Measurements from ENCODE around the gene SMPDL3A.

SMPDL3A gene

GRCh38 chr6:122775975-122776374 lies 13.1 kb upstream of the SMPDL3A start:
- DNase-seq = no peak

DNA sequence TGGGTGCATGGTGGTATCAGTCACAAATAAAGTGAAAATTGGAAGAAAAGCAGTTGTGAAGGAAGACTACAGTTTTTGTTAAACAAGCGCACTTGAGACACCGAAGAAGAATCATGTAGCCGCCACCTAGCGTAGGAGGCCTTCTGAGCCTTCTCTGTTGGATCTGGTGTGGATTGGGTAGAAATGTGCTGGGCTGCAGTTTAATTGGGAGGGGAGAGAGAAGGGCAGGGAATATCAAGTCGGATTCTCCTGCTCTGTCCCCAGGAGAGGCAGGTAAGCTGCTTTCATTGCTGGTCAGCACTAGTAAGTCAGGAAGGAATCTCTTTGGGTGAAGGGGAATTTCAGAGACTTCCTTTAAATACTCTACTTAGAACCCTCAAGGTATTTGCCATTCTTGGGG lies 10.8 kb upstream of the SMPDL3A start:
- DNase-seq = no peak

- DNase-seq = peak in 53 of 58 donors; percentile 12 to 93 (median 67)
Measured at GRCh38 chr6:122778985-122779661, 9.9 kb upstream of the SMPDL3A start.

- DNase-seq = no peak
Measured at GRCh38 chr6:122779667-122780066, 9.4 kb upstream of the SMPDL3A start, which contains the start of gene FABP7. FABP7 (plus strand) TSS chr6:122779716; CDS start chr6:122779795, 79 bp downstream.

DNA sequence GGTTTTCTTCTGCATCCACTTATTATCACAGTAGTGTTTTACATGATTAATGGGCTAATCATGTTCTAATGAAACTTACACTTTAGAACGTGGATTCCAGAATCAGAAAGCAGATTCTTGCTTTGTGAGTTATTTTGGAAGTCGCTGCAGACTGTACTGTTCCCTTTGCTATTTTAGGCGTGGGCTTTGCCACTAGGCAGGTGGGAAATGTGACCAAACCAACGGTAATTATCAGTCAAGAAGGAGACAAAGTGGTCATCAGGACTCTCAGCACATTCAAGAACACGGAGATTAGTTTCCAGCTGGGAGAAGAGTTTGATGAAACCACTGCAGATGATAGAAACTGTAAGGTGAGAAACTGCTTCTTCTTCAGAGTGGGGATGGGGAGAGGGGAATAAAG lies 8.9 kb upstream of the SMPDL3A start:
- no peak for DNase-seq

DNA sequence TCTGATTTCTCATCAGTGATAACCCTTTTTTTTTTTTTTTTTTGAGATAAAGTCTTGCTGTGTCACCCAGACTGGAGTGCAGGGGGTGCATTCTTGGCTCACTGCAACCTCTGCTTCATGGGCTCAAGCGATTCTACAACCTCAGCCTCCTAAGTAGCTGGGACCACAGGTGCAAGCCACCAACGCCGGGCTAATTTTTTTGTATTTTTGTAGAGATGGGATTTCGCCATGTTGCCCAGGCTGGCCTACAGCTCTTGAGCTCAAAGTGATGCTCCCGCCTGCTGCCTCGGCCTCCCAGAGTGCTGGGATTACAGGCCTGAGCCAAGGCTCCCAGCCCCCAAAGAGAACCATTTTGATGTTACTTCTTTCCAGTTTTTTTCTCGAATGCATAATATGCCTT lies 7.3 kb upstream of the SMPDL3A start:
- no peak for DNase-seq

DNA sequence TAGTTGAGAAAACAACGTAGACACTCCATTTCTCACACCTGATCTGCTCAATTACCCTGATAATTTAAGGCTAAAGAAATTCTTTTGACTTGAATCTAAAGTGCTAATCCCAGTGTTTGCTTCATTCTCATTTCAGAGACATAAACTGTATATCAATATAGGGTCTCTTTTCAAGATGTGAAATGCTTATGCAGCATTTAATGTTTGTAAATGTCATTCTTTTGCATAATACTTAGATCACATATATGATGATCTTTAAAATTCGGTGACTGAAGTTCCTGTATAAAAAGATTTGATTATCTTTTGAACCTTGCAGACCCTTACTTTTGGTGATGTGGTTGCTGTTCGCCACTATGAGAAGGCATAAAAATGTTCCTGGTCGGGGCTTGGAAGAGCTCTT lies 5.7 kb upstream of the SMPDL3A start:
- DNase-seq = no peak

GRCh38 chr6:122785891-122786290 lies 3.2 kb upstream of the SMPDL3A start:
- DNase-seq = no peak

GRCh38 chr6:122787721-122788120 lies 1.3 kb upstream of the SMPDL3A start:
- no peak for DNase-seq

- DNase-seq = no peak
Measured at GRCh38 chr6:122788208-122788607, 850 bp upstream of the SMPDL3A start.

DNA sequence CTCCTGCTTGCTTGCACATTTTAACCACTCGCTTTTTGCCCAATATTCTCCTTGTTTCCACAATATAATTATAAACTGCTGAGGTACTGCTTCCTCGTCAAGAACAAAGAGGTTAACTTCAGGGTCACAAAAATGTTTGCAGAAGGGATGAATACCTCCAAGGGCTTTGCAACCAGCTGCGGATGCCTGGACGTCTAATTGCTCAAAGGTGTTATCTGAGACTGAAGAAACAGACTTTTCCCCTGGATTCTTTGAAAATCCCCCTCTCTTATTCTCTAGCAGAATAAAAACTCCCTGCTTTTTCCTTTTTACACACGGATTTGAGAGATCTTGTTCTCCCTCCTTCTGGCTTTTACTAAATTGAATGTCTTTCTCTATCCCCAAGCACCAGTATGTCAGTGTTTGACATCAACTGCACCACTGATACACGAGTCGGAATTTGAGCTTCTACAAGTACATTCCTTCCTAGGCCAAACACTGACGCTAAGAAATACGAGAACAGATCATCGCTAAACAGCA lies 336 bp upstream of the SMPDL3A start:
- DNase-seq = no peak

GRCh38 chr6:122790028-122790422 lies 967 bp downstream of the SMPDL3A start:
- DNase-seq = peak in 12 of 58 donors; percentile 28 to 66 (median 56)

DNA sequence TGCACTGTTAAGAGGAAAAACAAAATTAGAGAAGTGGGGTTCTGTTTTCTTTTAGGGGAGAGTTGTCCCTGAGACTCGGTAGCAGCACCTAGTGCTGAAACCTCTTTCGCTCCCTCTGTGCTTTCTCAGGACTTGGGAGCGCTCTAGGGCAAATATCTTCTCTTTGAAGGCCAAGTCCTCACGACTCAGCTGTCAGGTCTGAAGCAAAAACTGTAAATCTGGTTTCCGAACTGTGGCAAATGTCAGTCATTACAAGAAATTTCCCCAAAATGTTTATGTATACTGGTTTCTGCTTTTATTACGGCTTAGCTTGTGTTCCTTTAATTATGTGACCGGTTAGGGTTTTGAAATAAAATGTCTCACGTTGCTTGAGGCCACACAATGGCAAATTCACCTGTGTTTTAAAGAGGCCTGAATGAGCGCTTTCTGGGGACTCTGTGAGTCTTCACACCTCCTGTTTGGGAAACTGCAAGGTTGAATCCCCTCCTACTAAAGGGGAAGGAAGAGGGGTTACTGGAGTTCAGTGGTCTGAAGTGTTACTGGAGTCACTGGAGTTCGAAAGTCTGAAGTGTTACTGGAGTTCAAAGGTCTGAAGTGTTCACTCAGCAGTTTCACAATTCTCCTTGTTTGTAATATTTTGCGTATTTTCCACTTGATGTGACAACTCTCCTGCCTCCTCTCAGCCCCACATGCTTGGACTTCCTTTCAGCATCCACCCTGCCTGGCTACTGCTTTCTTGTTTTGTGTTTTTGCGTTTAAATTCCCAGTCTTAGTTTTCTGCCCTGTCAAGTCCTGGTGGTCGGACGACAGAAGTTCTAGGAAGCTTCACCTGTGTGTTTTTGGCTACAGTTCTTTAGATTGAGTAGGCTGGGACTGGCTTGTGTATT lies 1.6 kb downstream of the SMPDL3A start:
- DNase-seq = peak in 3 of 58 donors; percentile 10 to 18 (median 16)

- no peak for DNase-seq
Measured at GRCh38 chr6:122791310-122791679, 2.2 kb downstream of the SMPDL3A start.

DNA sequence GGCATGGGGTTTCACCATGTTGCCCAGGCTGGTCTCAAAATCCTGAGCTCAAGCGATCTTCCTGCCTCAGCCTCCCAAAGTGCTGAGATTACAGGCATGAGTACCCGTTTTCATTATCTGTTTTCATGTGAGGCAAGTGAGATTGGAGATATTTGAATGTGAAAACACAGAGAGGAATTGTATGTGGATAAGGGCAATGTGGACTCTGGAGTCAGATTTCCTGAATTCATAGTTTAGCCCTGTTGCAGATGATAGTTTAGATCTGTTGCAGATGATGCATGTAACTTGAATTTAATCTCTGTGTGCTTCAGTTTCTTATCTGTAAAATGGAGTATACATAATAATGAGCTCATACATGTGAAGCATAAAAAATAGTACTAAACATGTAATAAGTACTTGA lies 3.7 kb downstream of the SMPDL3A start:
- DNase-seq = no peak

- DNase-seq = no peak
Measured at GRCh38 chr6:122797537-122797936, 8.5 kb downstream of the SMPDL3A start.

DNA sequence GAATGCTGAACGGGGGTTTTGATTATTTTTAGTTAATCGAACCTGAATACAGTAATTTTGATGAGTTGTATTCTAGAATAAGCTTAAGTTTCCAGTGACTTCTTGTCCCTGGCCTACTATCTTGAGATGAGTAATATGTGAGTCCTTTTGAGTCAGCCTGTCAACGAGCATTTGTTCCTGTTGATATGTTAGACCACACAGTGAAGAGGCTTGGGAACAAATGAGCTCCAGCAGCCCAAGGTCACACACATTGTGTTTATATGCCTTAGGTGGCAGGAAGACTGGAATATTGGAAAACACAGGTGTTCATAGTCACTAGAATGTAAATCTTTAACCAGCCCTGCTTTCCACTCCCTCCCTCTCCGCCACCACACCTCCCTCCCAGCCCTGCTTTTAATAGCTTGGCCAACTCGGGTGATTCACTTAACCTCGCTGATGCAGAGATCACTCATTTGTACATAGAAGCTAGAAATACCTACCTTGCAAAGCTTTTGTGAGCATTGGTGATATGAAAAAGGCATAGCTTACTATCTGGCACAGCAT lies 9.1 kb downstream of the SMPDL3A start:
- no peak for DNase-seq

- no peak for DNase-seq
Measured at GRCh38 chr6:122799140-122799745, 10.2 kb downstream of the SMPDL3A start.

DNA sequence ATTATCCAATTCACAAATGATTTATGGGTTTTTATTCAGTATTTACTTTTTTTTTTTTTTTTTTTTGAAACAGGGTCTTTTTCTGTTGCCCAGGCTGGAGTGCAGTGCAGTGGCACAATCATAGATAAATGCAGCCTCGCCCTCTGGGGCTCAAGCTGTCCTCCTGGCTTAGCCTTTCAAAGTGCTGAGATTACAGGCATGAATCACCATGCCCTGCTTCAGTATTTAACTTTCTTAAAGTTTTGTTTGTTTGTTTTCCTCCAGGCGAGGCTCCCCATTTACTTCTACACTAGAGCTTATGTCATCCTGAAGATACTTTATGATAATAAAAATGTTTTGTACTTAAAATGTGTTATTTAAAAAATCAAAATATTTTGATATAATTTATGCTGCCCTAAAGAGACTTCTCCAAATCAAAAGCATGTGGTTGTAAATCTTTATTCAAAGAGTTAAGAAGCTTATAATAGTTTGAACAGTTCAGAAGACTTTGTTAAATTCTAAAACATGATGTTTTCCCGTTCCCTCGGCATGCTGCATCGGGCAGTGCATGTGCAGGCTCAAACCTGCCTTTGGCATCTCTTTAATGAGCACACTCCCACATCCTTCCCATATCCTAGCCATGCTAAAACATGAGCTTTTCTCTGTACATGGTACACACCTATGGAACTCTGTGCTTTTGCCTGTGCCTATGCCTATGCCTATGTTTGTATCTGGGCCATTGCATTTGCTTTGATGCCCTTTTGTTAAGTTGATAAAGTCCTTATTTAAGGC lies 11.0 kb downstream of the SMPDL3A start:
- DNase-seq = no peak

DNA sequence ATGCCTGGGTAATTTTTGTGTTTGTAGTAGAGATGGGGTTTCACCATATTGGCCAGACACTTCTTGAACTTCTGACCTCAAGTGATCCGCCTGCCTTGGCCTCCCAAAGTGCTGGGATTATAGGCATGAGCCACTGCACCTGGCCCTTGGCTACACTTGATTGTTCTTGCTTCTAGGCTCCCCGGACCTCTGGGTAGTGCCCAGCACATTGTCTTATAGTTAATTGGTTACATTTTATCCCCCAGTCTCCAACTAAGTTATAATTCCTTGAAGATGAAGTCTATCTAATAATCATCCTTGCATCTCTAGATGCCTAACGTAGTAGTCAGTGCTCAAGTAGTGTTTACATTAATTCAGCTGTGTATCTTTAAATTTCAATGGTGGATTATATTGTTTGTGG lies 11.8 kb downstream of the SMPDL3A start:
- DNase-seq = no peak

DNA sequence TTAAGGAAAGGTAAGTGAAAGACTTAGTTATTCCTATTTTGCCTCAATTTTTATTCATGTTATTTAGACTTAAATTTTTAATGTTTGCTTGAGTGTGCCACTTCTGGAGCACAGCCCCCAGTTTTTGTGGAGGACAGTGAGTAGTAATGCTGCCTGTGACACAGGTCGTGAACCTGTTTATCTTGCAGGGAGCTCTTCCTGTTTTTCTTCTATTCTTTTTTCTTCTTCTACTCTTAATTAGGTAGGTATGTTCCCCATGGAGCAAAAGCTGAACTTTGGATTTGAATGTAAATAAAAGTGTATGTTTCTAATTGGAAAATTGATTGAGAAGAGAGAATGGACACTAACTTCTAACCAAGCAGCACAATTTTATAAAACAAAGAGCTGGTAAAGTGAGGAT lies 12.3 kb downstream of the SMPDL3A start:
- DNase-seq = no peak

Data from anterior cingulate cortex (tissue), 58 donors.